GM12878 (cell line): ENCODE measurements around the gene TAF6L.

Source experiments
- BHLHE40 ChIP-seq, 2 experiments: fragments of 450-650 bp in 1 of 2; IDR thresholded peaks; 2 replicates each; pipeline ENCODE4 v1.6.1; 2011 to 2017; ENCODE audit warnings: low read depth in 2 of 2, borderline replicate concordance in 1 of 2, improper control_type of control experiment in 1 of 2, low read length in 1 of 2, mild to moderate bottlenecking in 1 of 2
- CUX1 ChIP-seq: IDR thresholded peaks from 2 replicates; pipeline ENCODE4 v1.6.1; 2012; ENCODE audit warnings: improper control_type of control experiment, low read depth, low read length; ENCODE audit not compliant: insufficient replicate concordance
- EZH2 ChIP-seq: IDR thresholded peaks from 2 replicates; pipeline ENCODE4 v1.6.1; 2012; ENCODE audit warnings: low read depth, mild to moderate bottlenecking, control low read depth, inconsistent platforms, low read length, borderline replicate concordance; ENCODE audit not compliant: control insufficient read depth
- FOXM1 ChIP-seq: IDR thresholded peaks from 2 replicates; pipeline ENCODE4 v1.6.1; 2012; ENCODE audit warnings: low read depth, mild to moderate bottlenecking, inconsistent platforms, low read length, moderate library complexity
- JUNB ChIP-seq: IDR thresholded peaks from 2 replicates; pipeline ENCODE4 v1.6.1; 2016; ENCODE audit warnings: antibody characterized with exemption, mild to moderate bottlenecking
- JUND ChIP-seq: IDR thresholded peaks from 2 replicates; pipeline ENCODE4 v1.6.1; 2012; ENCODE audit warnings: low read depth, mild to moderate bottlenecking, low read length, improper control_type of control experiment, moderate library complexity
- MXI1 ChIP-seq: fragments of 150-350 bp; IDR thresholded peaks from 2 replicates; pipeline ENCODE4 v1.6.1; 2011; ENCODE audit warnings: low read depth, mild to moderate bottlenecking, inconsistent platforms, low read length, improper control_type of control experiment
- PAX8 ChIP-seq: fragments of 450-650 bp; IDR thresholded peaks from 2 replicates; pipeline ENCODE4 v1.6.1; 2017; ENCODE audit warnings: mild to moderate bottlenecking, moderate library complexity

- TF ChIP-seq JUNB (no peak), MXI1 (no peak), CUX1 (no peak), FOXM1 (no peak), PAX8 (no peak), EZH2 (no peak), JUND (peak; percentile 52; the same call in 1 of the 2 replicates), BHLHE40 (IDR thresholded peaks at IDR 0.05; ENCODE audit: borderline replicate concordance in 1 of 2, low read depth in 2 of 2, low read length in 1 of 2) (peak in 1 of 2 experiments; percentile 19; a peak in 1 of 4 replicates)
These were observed 60.5 kb downstream of the TAF6L start, which contains the start of gene STX5 for GRCh38 chr11:62831520-62832335.
